Right renal pelvis (tissue), 4 donors: ENCODE measurements around the gene ZNF143. TPM values are rescaled to one million over a fixed set of nuclear protein-coding genes. Genes with fewer than 3 reads are reported as not detected.
A peak's percentile ranks its signal among the peaks of the same experiment; 100 is the strongest.
"Not testable (repeated sequence)": the region's sequence is repeated elsewhere in the genome, so short reads cannot be mapped to it uniquely, and the experiment has no call there.

ENCODE experiments used
- DNase-seq, 4 donors: peaks; one replicate each; pipeline ENCODE4 v3.0.0-alpha.2; 2013; ENCODE audit warnings: low read depth in 4 of 4, low spot score in 3 of 4, missing footprints in 1 of 4
- polyA plus RNA-seq, 4 donors: library from polyadenylated mRNA; unstranded; fragments of 120-200 nt; gene quantifications; one replicate each; pipeline ENCODE4 v1.2.1, GENCODE V29; 2013; ENCODE audit not compliant: insufficient read length in 4 of 4

ZNF143 gene
- 10 to 100 TPM; 25.9 to 31.7 (median 28.2) TPM for polyA plus RNA-seq

- DNase-seq: peak; percentile 100
Observed at GRCh38 chr11:9460322-9461062, at the start of gene ZNF143. ZNF143 (plus strand) TSS chr11:9461012; CDS start chr11:9471309, 10,297 bp downstream.

GRCh38 chr11:9428706-9429105, 32.1 kb upstream of the ZNF143 start:
- DNase-seq: no peak

GRCh38 chr11:9438611-9439010, 22.2 kb upstream of the ZNF143 start:
- no peak for DNase-seq

- DNase-seq: no peak
Observed at GRCh38 chr11:9446230-9446629, 14.6 kb upstream of the ZNF143 start.

- no peak for DNase-seq
Observed at GRCh38 chr11:9448576-9449352, 12.0 kb upstream of the ZNF143 start.

- not testable (repeated sequence) for DNase-seq
Observed at GRCh38 chr11:9452023-9452422, 8.8 kb upstream of the ZNF143 start.

- no peak for DNase-seq
Observed at GRCh38 chr11:9455722-9456121, 5.1 kb upstream of the ZNF143 start.

GRCh38 chr11:9459667-9460321, 1.0 kb upstream of the ZNF143 start:
- DNase-seq: peak in 3 of 4 donors; percentile 46 to 53 (median 51)

GRCh38 chr11:9461063-9461759, 399 bp downstream of the ZNF143 start:
- DNase-seq: peak in 3 of 4 donors; percentile 79 to 86 (median 79)

- peak in 2 of 4 donors; percentile 25 to 28 for DNase-seq
Observed at GRCh38 chr11:9461760-9462134, 935 bp downstream of the ZNF143 start.

- DNase-seq: no peak
Observed at GRCh38 chr11:9462172-9462799, 1.5 kb downstream of the ZNF143 start.

GRCh38 chr11:9462806-9463537, 2.2 kb downstream of the ZNF143 start:
- DNase-seq: no peak

GRCh38 chr11:9470765-9471164, 10.0 kb downstream of the ZNF143 start:
- no peak for DNase-seq

GRCh38 chr11:9473408-9473807, 12.6 kb downstream of the ZNF143 start:
- DNase-seq: peak in 1 of 4 donors; percentile 28

GRCh38 chr11:9479899-9480298, 19.1 kb downstream of the ZNF143 start:
- DNase-seq: no peak

- no peak for DNase-seq
Observed at GRCh38 chr11:9489080-9489765, 28.4 kb downstream of the ZNF143 start.

- DNase-seq: no peak
Observed at GRCh38 chr11:9490376-9490775, 29.6 kb downstream of the ZNF143 start.

- DNase-seq: no peak
Observed at GRCh38 chr11:9493492-9493891, 32.7 kb downstream of the ZNF143 start.

- no peak for DNase-seq
Observed at GRCh38 chr11:9494316-9494715, 33.5 kb downstream of the ZNF143 start.
